ENCODE measurements around the gene OR2W3.

The OR2W3 gene

GRCh38 chr1:247895163-247895637, at the start of gene OR2W3:
TSS of gene OR2W3 (plus strand) at chr1:247895587. CDS start at chr1:247895587, 0 bp downstream.
- DNase-seq = no peak

GRCh38 chr1:247845693-247846017, 49.7 kb upstream of the OR2W3 start:
- DNase-seq = no peak

- no peak for DNase-seq
These were observed 47.0 kb upstream of the OR2W3 start for GRCh38 chr1:247848346-247848745.

GRCh38 chr1:247849616-247850015, 45.8 kb upstream of the OR2W3 start:
- no peak for DNase-seq

- peak; percentile 40 for DNase-seq
These were observed 40.4 kb upstream of the OR2W3 start for GRCh38 chr1:247854899-247855545.

GRCh38 chr1:247855911-247856310, 39.5 kb upstream of the OR2W3 start:
- DNase-seq = no peak

- DNase-seq = peak; percentile 64
These were observed 38.1 kb upstream of the OR2W3 start, which contains the start of gene TRIM58 for GRCh38 chr1:247857069-247857984. TSS of gene TRIM58 (plus strand) at chr1:247857187. CDS start at chr1:247857247, 60 bp downstream.

GRCh38 chr1:247857985-247858619, 37.3 kb upstream of the OR2W3 start:
- no peak for DNase-seq

GRCh38 chr1:247862756-247863155, 32.6 kb upstream of the OR2W3 start:
- no peak for DNase-seq

- no peak for DNase-seq
These were observed 30.7 kb upstream of the OR2W3 start for GRCh38 chr1:247864644-247865043.

- no peak for DNase-seq
These were observed 30.0 kb upstream of the OR2W3 start for GRCh38 chr1:247865416-247865815.

- DNase-seq = no peak
These were observed 12.0 kb upstream of the OR2W3 start for GRCh38 chr1:247883346-247883745.

- DNase-seq = no peak
These were observed 10.5 kb upstream of the OR2W3 start for GRCh38 chr1:247884797-247885413.

- DNase-seq = no peak
These were observed 589 bp downstream of the OR2W3 start for GRCh38 chr1:247895976-247896375.

- DNase-seq = no peak
These were observed 8.7 kb downstream of the OR2W3 start for GRCh38 chr1:247904122-247904521.

GRCh38 chr1:247905181-247905580, 9.8 kb downstream of the OR2W3 start:
- no peak for DNase-seq

- no peak for DNase-seq
These were observed 10.6 kb downstream of the OR2W3 start for GRCh38 chr1:247905910-247906503.

GRCh38 chr1:247906504-247907047, 11.2 kb downstream of the OR2W3 start:
- no peak for DNase-seq

- no peak for DNase-seq
These were observed 13.4 kb downstream of the OR2W3 start for GRCh38 chr1:247908766-247909165.

- DNase-seq = no peak
These were observed 18.4 kb downstream of the OR2W3 start for GRCh38 chr1:247913786-247914185.

- DNase-seq = no peak
These were observed 19.7 kb downstream of the OR2W3 start for GRCh38 chr1:247914941-247915662.

- DNase-seq = no peak
These were observed 24.6 kb downstream of the OR2W3 start, which contains the start of gene OR2T8 for GRCh38 chr1:247919952-247920351. TSS of gene OR2T8 (plus strand) at chr1:247920252. CDS start at chr1:247921018, 766 bp downstream.

All from femur (tissue), 1 donor.